Activated naive CD8-positive, alpha-beta T cell treated with anti-CD3 and anti-CD28 coated beads, Interleukin-2, amount 50 U/mL, for 24 hours (primary cell): ENCODE measurements around the gene AKR1B1.

Experiments used
- ATAC-seq: fragments of 150-1000 bp; cut with Tn5 transposase; one replicate; pipeline ENCODE4 v1.10.0; 2021
- DNase-seq: peaks from one replicate; pipeline ENCODE4 v3.0.0; 2021
- H3K27ac Mint-ChIP-seq: one replicate; pipeline ENCODE4 v1.8.0; 2021; ENCODE audit warnings: mild to moderate bottlenecking, mixed read lengths
- H3K27me3 Mint-ChIP-seq: one replicate; pipeline ENCODE4 v1.8.0; 2021; ENCODE audit warnings: mixed read lengths
- H3K36me3 Mint-ChIP-seq: one replicate; pipeline ENCODE4 v1.8.0; 2021; ENCODE audit warnings: low read depth, mixed read lengths
- H3K4me1 Mint-ChIP-seq: one replicate; pipeline ENCODE4 v1.8.0; 2021; ENCODE audit warnings: mixed read lengths
- H3K4me3 Mint-ChIP-seq: one replicate; pipeline ENCODE4 v1.8.0; 2021; ENCODE audit warnings: mild to moderate bottlenecking, moderate library complexity, mixed read lengths
- H3K9me3 Mint-ChIP-seq: one replicate; pipeline ENCODE4 v1.8.0; 2021; ENCODE audit warnings: mixed read lengths

Gene AKR1B1

DNA sequence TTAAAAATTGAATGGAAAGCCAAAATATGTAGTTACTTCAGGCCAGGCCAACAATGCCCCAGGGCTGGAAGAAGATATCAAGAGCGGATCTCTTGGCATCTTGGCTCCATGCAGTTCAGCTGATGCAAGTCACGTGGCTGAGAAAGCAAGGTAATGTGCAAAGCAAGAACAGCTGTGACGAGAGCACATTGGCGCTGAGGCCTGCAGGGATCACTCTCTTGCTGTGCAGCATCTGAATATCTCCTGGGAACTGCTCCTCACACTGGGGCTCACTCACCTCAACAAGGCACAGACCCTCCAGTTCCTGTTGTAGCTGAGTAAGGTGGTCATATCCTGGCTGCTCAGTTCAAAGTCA, 14.0 kb downstream of the AKR1B1 start:
- no peak overlapping the region for H3K27ac Mint-ChIP-seq
- DNase-seq (no peak), ATAC-seq (no peak)
- H3K9me3 Mint-ChIP-seq = no peaks in the 10 kb centered on the region
- H3K4me3 Mint-ChIP-seq = no peak overlapping the region
- H3K27me3 Mint-ChIP-seq = no peaks in the 10 kb centered on the region
- H3K4me1 Mint-ChIP-seq = no peaks in the 10 kb centered on the region
- H3K36me3 Mint-ChIP-seq = peaks cover 51% of the 10 kb centered on the region

- no peaks in the 10 kb centered on the region for H3K27me3 Mint-ChIP-seq
- no peak overlapping the region for H3K4me3 Mint-ChIP-seq
- H3K4me1 Mint-ChIP-seq = no peaks in the 10 kb centered on the region
- H3K27ac Mint-ChIP-seq = no peak overlapping the region
- no peak for ATAC-seq
- H3K36me3 Mint-ChIP-seq = peaks cover 49% of the 10 kb centered on the region
- DNase-seq = no peak
- H3K9me3 Mint-ChIP-seq = no peaks in the 10 kb centered on the region
Measured at GRCh38 chr7:134444198-134444960, 14.5 kb downstream of the AKR1B1 start.

DNA sequence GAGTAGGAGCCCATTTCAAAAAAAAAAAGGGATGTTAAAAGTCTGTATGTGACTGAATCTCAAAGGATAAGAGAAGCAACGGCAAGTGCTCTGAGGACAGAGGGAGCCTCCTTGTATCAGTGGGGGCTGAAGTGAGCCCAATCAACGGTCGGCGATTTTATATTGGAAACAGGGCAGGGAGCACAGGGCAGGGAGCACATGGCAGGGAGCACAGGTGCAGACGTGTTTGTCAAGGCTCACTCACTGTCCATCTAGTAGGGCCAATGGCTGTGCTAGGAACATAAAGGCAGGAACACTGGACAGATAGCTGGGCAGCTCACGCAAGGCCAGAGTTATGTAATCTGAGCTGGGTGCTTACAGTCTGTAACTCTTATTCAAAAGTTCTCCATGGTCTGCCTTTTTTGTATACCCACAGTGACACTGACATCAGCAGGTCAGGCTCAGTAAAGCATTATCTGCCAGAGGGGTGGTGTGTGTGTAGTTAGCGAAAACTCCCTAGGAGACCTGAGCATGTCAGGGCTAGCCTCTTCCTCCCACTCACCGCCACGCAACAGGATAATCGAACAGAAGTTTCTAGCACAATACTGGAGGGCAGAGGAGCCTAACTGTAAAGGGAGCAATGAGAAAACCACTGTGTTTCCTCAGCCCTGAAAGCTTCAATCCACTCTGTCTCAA, 15.4 kb downstream of the AKR1B1 start:
- H3K27ac Mint-ChIP-seq = no peak overlapping the region
- H3K27me3 Mint-ChIP-seq = no peaks in the 10 kb centered on the region
- no peaks in the 10 kb centered on the region for H3K4me1 Mint-ChIP-seq

DNA sequence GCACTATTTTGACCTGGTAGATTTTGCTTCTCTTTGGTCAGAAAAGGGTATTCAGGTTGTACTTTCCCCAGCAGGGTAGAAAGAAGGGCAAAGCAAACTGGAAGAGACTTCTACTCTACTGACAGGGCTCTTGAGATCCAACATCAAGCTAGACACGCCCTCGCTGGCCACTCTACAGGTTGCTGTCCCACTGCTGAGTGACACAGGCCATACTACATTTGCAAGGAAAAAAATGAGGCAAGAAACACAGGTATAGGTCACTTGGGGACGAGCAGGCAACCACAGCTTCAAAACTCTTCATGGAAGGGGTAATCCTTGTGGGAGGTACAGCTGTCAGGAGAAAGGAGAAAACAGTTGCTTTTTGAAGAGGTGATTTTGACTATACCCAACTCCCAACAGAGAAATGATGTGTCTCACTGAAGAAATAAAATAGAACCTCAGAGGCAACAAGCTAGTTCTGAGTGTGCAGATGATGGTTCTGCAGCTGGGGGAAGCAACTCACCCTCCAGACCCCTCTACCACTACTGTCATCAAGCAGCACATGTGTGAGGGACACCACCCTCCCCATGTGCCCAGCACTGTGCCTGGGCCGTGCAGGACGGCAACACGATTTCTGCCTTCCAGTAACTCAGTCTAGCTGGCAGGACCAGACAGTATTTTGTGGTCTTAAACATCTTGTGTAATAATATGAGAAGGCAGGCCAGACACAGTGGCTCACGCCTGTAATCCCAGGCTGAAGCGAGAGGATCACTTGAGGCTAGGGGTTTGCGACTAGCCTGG, 16.3 kb downstream of the AKR1B1 start:
- Mint-ChIP-seq H3K9me3 (no peaks in the 10 kb centered on the region), H3K27me3 (no peaks in the 10 kb centered on the region), H3K36me3 (peaks cover 42% of the 10 kb centered on the region), H3K4me3 (no peak overlapping the region), H3K4me1 (no peaks in the 10 kb centered on the region), H3K27ac (no peak overlapping the region)
- ATAC-seq (no peak), DNase-seq (no peak)

More for the DNA sequence above, 15.4 kb downstream of the AKR1B1 start:
- no peak for DNase-seq
- ATAC-seq = no peak
- no peak overlapping the region for H3K4me3 Mint-ChIP-seq
- no peaks in the 10 kb centered on the region for H3K9me3 Mint-ChIP-seq
- H3K36me3 Mint-ChIP-seq = peaks cover 42% of the 10 kb centered on the region

DNA sequence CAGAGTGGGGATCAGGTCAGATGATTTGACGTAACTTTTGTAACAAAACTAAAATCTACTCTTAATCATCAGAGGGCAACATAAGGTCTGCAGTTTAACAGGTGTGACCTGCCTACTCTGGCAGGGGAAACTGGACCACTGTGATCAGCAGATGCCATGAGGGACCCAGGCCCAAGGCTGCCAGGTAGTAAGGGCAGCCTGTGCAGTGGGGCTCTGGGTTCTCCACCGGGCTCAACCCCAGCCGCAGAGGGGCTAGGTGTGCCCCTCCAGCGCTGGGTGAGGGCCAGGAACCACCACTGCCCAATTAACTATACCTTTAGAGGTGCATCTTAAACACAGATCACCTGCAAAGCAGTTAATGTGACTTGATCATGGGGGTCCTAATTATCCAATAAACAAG, 17.6 kb downstream of the AKR1B1 start:
- Mint-ChIP-seq H3K36me3 (peaks cover 42% of the 10 kb centered on the region), H3K27me3 (no peaks in the 10 kb centered on the region), H3K27ac (no peak overlapping the region), H3K4me1 (no peaks in the 10 kb centered on the region), H3K4me3 (no peak overlapping the region), H3K9me3 (no peaks in the 10 kb centered on the region)
- no peak for ATAC-seq
- no peak for DNase-seq

- DNase-seq (no peak), ATAC-seq (no peak)
- Mint-ChIP-seq H3K27me3 (no peaks in the 10 kb centered on the region), H3K4me3 (no peak overlapping the region), H3K4me1 (no peaks in the 10 kb centered on the region), H3K9me3 (no peaks in the 10 kb centered on the region), H3K36me3 (peaks cover 39% of the 10 kb centered on the region), H3K27ac (no peak overlapping the region)
Measured at GRCh38 chr7:134440476-134440875, 18.4 kb downstream of the AKR1B1 start.

GRCh38 chr7:134440067-134440466, 18.8 kb downstream of the AKR1B1 start:
- DNase-seq = no peak
- Mint-ChIP-seq H3K36me3 (peaks cover 35% of the 10 kb centered on the region), H3K4me3 (no peak overlapping the region), H3K9me3 (no peaks in the 10 kb centered on the region), H3K27ac (no peak overlapping the region), H3K4me1 (no peaks in the 10 kb centered on the region), H3K27me3 (no peaks in the 10 kb centered on the region)
- ATAC-seq = no peak

GRCh38 chr7:134438946-134439345, 20.0 kb downstream of the AKR1B1 start:
- ATAC-seq (no peak), DNase-seq (no peak)
- no peaks in the 10 kb centered on the region for H3K9me3 Mint-ChIP-seq
- no peaks in the 10 kb centered on the region for H3K27me3 Mint-ChIP-seq
- peaks cover 26% of the 10 kb centered on the region for H3K36me3 Mint-ChIP-seq
- H3K4me3 Mint-ChIP-seq = no peak overlapping the region
- H3K27ac Mint-ChIP-seq = no peak overlapping the region
- no peaks in the 10 kb centered on the region for H3K4me1 Mint-ChIP-seq

- Mint-ChIP-seq H3K27me3 (no peaks in the 10 kb centered on the region), H3K27ac (no peak overlapping the region), H3K36me3 (peaks cover 4% of the 10 kb centered on the region), H3K4me3 (no peak overlapping the region), H3K4me1 (peaks cover 13% of the 10 kb centered on the region), H3K9me3 (no peaks in the 10 kb centered on the region)
- DNase-seq (no peak), ATAC-seq (no peak)
Measured at GRCh38 chr7:134435161-134435920, 23.6 kb downstream of the AKR1B1 start.

GRCh38 chr7:134434701-134435100, 24.2 kb downstream of the AKR1B1 start:
- H3K36me3 Mint-ChIP-seq = no peaks in the 10 kb centered on the region
- H3K4me1 Mint-ChIP-seq = peaks cover 13% of the 10 kb centered on the region
- no peaks in the 10 kb centered on the region for H3K27me3 Mint-ChIP-seq
- no peak for DNase-seq
- H3K9me3 Mint-ChIP-seq = no peaks in the 10 kb centered on the region
- no peak overlapping the region for H3K27ac Mint-ChIP-seq
- ATAC-seq = no peak
- H3K4me3 Mint-ChIP-seq = no peak overlapping the region

- H3K4me3 Mint-ChIP-seq = no peak overlapping the region
- no peak for ATAC-seq
- H3K27me3 Mint-ChIP-seq = no peaks in the 10 kb centered on the region
- peaks cover 13% of the 10 kb centered on the region for H3K4me1 Mint-ChIP-seq
- no peak overlapping the region for H3K27ac Mint-ChIP-seq
- no peaks in the 10 kb centered on the region for H3K36me3 Mint-ChIP-seq
- no peak for DNase-seq
- H3K9me3 Mint-ChIP-seq = no peaks in the 10 kb centered on the region
Measured at GRCh38 chr7:134433430-134433829, 25.5 kb downstream of the AKR1B1 start.

DNA sequence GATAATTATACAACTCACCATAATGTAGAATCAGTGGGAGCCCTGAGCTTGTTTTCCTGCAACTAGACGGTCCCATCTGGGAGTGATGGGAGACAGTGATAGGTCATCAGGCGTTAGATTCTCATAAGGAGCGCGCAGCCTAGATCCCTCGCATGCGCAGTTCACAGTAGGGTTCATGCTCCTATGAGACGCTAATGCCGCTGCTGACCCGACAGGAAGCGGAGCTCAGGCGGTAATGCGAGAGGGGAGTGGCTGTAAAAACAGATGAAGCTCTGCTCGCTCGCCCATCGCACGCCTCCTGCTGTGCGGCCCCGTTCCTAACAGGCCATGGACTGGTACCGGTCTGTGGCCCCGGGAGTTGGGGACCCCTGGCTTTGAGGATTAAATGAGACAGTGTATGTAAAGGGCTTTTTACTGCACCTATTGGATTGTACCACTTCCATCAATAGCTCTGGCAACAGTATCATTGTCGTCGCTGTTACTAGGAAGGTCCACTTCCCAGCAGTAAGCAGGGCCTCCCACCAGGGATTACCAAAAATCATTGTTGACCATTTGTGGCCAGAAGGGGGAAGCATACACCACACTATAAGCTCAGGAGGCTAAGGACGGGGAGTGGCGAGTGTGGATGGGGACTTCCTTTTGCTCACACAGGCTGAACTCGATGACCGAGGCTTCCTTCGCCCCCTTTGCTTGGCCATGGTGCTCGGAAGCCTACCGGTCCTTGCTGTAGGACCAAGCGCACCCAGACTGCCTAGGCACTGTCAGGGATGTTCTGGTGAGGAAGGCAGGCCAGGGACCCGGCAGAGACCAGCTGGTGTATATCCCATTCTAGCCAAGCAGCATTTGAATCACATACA, 26.4 kb downstream of the AKR1B1 start:
- Mint-ChIP-seq H3K4me3 (peak overlapping the region; percentile 78), H3K27ac (peak overlapping the region; percentile 36), H3K27me3 (no peaks in the 10 kb centered on the region), H3K36me3 (no peaks in the 10 kb centered on the region), H3K9me3 (no peaks in the 10 kb centered on the region), H3K4me1 (peaks cover 13% of the 10 kb centered on the region)
- DNase-seq = peak; percentile 76
- peak; percentile 96 for ATAC-seq

GRCh38 chr7:134431815-134432214, 27.1 kb downstream of the AKR1B1 start:
- Mint-ChIP-seq H3K36me3 (no peaks in the 10 kb centered on the region), H3K27ac (no peak overlapping the region), H3K4me1 (peaks cover 13% of the 10 kb centered on the region), H3K4me3 (peak overlapping the region; percentile 78), H3K9me3 (no peaks in the 10 kb centered on the region), H3K27me3 (no peaks in the 10 kb centered on the region)
- ATAC-seq (no peak), DNase-seq (no peak)

- DNase-seq (no peak), ATAC-seq (no peak)
- peaks cover 19% of the 10 kb centered on the region for H3K4me1 Mint-ChIP-seq
- no peaks in the 10 kb centered on the region for H3K9me3 Mint-ChIP-seq
- H3K36me3 Mint-ChIP-seq = no peaks in the 10 kb centered on the region
- no peak overlapping the region for H3K27ac Mint-ChIP-seq
- H3K27me3 Mint-ChIP-seq = no peaks in the 10 kb centered on the region
- no peak overlapping the region for H3K4me3 Mint-ChIP-seq
Measured at GRCh38 chr7:134429481-134429880, 29.4 kb downstream of the AKR1B1 start.
